GM21390 (cell line): Measurements from ENCODE around the gene ESRRA.

Source experiments
- ATAC-seq: cut with Tn5 transposase; IDR thresholded peaks from one replicate; pipeline ENCODE4 v1.9.1; 2021; ENCODE audit not compliant: unreplicated experiment

ESRRA gene

DNA sequence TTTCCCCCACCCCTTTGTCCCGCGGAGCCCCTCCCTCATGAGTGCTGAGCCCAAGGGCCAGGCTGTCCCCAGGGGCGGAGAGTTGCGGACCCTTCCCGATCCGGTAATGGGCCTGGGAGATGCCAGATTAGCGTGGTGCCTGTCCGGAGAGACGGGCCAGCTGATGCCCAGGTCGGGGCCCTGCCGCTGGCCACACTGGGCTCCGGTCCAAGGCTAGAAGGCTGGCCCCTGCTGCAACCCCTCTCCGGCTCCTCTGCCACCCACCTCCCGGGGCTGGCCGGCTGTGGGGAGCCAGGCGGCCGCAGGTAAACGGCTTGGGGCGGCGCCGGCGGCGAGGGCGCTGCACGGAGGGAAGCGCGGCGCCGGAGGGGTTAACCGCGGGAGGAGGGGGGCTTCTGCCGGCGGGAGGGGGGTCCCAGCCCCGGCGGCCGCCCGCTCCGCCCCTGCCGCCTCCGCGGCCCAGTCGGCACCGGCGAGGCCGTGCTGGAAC is 14.0 kb upstream of the ESRRA start, which contains the start of gene KCNK4:
KCNK4 (plus strand) TSS at position 41 of the 490 bp plus-strand sequence. CDS start 1,717 bp downstream, outside the sequence.
- no peak for ATAC-seq

DNA sequence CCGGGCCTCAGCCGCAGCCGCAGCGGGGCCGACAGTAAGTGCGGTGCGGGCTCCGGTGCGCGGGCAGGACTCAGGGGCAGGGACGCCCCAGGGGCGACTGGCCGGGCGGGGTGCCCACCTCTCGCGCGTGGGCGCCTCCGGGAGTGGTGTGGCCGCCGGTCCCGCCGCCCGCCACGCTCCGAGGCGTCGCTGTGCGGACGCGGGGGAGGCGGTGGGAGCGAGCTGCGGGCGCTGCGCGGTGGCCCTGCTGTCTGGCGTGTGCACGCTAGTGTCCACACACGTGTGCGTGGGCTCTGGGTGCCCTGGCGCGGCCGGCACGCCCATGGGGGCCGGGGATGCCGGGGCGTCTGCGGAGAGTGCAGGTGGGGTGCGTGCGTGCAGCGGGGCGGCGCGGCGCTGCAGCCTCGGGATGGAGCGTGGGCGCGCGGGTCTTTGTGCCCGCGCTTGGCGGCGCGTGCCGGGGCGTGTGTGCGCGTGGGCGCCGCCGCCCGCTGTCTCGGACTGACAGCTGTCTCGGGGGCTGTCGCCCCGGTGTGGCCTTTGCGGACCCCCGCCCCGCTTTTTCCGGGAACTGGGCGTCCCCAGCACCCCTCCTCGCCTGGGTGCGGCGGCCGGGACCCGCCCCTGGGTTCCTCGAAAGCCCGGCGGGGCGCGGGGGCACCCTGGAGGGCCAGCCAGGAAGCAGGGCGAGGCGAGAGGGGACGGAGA is 13.4 kb upstream of the ESRRA start:
- ATAC-seq = no peak

DNA sequence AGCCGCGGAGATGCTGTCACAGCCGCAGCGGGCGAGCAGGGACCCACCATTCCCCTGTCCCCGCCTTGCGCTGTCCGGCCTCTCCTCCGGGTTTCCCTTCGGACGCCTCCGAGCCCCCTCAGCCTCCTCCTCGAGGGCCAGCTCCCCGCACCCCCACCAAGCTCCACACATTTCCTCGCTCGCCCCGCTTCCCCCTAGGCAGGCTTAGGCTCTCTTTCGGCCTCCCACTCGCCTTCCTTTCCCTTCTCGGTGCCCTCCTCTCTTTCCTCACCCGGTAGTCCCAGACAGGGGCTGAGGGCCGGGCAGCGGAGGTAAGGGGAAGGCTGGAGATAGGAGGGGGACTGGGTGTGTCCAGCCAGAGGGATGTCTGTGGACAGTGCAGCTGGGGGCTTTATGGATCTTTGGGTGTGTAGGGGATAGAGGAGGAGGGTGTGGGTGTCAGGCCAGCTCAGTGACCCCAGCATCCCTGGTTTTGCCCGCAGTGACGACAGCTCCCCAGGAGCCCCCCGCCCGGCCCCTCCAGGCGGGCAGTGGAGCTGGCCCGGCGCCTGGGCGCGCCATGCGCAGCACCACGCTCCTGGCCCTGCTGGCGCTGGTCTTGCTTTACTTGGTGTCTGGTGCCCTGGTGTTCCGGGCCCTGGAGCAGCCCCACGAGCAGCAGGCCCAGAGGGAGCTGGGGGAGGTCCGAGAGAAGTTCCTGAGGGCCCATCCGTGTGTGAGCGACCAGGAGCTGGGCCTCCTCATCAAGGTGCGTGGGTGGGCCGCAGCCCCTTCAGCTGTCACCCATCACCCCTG is 12.7 kb upstream of the ESRRA start:
- ATAC-seq = no peak

DNA sequence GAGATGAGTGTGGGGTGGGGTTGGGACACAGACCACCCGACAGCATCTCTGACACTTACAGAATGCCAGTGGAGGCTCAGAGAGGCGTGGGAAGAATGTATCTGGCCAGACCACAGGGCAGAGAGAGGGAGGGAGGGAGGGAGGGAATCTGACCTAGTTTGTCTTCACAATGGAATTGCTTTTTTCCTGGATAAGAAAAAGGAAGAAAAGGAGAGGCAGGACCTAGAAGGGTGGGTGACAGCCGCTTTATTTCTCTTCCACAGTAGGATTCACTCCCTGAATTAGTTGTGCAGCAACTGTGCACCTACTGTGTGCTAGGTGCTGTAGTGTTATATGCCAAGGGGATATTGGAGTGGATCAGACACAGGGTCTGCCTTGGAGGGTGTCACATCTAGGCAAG is 10.6 kb upstream of the ESRRA start:
- ATAC-seq = no peak

DNA sequence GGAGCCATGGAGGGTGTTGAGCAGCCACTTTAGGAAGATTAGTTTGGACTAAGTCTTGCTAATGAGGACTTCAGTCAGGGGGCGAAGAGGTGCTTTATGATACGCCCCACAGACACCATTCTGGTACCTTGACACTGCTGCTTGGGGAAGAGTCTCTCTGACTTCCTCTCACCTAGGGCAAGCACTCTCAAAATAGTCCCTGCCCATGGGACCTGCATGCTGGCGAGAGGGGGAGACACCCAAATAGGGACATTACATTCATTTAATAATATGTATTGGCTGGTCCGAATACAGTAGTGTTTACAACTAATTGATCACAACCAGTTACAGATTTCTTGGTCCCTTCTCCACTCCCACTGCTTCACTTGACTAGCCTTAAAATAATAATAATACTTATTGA is 9.6 kb upstream of the ESRRA start:
- no peak for ATAC-seq

DNA sequence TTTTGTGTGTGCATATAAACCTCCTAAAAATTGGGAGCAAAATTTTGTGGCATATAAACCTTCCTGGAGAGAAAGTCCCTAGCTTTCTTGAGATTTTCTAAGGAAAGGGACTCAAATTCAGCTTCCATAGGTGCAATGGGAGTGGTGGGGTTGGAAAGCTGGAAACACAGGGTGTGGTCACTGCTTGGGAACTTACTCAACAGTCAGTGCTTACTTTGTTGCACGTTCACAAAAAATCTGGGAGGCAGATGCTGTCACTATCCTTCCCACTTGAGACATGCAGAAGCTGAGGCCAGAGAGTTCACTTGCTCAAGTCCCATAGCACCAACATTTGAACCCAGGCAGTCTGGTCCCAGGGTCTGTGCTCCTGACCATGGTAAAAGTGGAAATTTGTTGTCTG is 9.1 kb upstream of the ESRRA start:
- ATAC-seq = no peak

DNA sequence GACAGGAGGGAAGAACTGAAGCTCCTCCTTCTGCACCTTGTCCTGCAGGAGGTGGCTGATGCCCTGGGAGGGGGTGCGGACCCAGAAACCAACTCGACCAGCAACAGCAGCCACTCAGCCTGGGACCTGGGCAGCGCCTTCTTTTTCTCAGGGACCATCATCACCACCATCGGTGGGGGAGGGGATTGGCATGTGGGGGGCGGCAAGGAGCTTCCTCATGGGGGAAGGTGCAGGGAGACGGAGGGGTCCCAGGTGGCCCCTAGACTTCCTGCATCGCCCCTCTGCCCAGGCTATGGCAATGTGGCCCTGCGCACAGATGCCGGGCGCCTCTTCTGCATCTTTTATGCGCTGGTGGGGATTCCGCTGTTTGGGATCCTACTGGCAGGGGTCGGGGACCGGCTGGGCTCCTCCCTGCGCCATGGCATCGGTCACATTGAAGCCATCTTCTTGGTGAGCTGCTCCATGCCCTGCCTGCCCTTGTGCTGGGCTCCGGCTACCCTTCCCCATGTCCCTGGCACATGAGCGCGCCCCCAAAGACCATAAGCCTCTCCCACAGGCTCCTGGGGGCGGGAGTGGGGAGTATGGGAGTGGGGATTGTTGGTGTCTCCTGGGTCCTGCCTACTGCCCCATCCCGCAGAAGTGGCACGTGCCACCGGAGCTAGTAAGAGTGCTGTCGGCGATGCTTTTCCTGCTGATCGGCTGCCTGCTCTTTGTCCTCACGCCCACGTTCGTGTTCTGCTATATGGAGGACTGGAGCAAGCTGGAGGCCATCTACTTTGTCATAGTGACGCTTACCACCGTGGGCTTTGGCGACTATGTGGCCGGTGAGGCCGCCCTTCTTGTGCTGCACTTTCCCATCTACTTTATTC is 8.3 kb upstream of the ESRRA start:
- ATAC-seq = no peak

DNA sequence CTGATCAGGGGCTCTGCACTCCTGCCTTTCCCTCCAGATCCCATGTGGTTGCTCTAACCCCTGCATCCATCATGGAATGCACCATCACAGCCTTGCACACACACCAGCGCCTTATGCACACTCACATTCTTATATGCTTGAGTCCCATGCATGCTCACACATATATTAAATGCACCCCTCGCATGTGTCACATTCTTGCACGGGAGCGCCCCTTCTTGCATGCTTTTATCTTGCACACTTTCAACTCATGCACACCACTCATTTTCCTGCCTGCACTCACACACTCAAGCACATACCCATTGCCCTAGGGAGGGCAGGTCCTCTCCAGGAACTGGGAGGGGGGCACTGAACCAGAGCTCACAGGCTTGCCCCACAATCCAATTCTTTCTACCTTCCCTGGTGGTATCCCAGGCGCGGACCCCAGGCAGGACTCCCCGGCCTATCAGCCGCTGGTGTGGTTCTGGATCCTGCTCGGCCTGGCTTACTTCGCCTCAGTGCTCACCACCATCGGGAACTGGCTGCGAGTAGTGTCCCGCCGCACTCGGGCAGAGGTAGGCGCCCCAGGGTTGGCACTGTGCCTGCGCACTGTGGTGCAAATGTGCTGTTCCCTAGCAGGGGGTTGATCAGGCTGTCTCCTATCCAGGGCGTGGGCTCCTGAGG is 7.5 kb upstream of the ESRRA start:
- no peak for ATAC-seq

DNA sequence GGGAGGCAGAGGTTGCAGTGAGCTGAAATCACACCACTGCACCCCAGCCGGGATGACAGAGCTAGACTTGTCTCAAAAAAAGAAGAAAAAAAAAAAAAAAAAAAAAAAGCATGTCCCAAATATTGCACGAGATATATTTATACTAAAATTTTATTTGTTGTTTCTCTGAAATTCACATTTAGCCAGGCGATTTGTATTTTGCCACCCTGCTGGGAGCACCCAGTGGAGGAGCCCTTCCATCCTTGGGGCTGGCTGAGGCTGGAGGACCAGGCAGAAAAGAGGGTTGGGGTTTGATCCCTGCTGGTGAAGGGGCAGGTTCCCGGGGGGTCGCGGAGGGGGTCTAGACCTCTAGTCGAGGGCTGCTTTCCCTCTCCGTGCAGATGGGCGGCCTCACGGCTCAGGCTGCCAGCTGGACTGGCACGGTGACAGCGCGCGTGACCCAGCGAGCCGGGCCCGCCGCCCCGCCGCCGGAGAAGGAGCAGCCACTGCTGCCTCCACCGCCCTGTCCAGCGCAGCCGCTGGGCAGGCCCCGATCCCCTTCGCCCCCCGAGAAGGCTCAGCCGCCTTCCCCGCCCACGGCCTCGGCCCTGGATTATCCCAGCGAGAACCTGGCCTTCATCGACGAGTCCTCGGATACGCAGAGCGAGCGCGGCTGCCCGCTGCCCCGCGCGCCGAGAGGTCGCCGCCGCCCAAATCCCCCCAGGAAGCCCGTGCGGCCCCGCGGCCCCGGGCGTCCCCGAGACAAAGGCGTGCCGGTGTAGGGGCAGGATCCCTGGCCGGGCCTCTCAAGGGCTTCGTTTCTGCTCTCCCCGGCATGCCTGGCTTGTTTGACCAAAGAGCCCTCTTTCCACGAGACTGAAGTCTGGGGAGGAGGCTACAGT is 6.1 kb upstream of the ESRRA start:
- no peak for ATAC-seq

DNA sequence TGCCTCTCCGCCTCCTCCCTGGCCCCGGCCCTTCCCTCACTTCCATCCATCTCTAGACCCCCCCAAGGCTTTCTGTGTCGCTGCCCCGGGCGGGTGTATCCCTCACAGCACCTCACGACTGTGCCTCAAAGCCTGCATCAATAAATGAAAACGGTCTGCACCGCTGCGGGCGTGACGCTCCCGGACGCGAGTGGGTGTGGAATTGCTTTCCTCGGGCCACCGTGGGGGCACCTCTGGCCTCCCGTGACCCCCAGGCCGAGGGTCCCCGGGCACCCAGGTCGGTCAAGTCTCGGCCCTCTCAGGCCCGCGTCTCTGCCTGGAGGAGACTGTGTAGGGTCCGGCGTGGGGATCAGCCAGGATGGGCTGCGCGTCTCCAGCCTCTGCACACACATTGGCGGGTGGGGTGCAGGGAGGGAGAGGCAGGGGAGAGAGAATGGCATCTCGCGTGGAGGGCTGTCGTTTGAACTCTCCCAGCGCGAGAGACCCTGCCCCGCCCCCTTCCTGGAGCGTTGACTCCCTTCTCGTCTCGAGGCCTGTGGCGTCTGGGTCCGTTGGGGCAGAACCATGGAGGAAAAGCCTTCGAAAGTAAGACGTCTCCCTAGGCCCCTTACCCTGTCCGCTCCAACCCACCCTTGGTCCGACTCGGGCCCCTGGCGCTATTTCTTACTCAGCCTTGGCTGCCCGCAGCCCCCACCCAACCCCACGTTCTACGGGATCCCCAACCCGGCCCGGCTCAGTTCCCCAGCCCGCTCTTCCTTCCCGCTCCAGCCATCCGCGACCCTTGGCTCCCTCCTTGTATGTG is 5.3 kb upstream of the ESRRA start, which contains the start of gene CATSPERZ:
CATSPERZ (plus strand) TSS at position 512 of the 802 bp plus-strand sequence; CDS start at position 565, 53 bp downstream.
- ATAC-seq = no peak

DNA sequence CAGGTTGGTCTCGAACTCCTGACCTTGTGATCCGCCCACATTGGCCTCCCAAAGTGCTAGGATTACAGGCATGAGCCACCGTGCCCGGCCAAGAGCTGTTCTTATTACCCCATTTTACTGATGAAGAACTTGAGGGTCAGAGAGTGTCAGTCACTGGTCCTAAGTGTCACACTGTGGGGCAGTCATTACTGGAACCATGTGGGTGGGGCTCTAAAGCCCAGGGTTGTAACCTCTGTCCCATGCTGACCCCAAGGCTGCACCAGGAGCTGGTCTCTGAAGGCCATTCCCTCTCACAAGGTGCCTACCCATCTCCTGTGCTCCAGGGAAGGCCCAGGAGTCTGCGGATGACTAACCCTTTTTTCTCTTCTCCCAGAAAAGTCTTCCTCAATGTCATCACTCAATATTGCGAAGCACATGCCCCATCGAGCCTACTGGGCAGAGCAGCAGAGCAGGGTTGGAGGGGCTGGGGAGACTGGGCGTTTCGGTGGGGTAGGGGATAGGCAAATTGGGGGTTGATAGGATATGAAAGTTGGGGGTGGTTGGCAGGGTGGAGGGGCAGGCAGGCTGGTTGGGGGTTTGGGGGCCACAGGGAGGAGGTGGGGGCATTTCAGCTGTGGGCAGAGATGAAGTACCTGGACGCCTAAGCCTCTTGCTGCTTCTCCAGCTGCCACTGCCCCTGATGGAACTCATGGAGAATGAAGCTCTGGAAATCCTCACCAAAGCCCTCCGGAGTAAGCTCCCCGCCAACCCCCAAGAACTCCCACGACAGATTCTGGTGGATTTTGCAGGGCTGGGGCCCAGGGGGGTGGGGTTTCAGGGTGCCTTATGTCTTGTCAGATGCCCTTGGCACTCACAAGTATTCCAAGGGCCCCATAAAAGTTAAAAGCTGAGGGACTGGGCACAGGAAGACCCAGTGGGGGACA is 2.0 kb upstream of the ESRRA start:
- ATAC-seq = no peak

DNA sequence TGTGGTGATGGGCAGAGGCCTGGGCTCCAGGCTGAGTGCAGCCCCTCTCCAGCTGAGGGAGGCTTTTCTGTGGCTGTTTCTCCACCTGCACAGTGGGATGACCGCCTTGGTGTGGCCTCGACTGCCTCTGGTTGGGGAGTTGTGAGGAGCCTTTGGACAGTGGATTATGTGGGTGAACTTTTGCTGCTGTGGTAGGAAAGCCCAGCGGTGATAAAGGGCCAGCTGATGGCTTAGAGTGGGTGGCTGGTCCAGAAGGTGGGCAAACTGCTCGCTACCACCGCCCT is 1.4 kb upstream of the ESRRA start:
- no peak for ATAC-seq

DNA sequence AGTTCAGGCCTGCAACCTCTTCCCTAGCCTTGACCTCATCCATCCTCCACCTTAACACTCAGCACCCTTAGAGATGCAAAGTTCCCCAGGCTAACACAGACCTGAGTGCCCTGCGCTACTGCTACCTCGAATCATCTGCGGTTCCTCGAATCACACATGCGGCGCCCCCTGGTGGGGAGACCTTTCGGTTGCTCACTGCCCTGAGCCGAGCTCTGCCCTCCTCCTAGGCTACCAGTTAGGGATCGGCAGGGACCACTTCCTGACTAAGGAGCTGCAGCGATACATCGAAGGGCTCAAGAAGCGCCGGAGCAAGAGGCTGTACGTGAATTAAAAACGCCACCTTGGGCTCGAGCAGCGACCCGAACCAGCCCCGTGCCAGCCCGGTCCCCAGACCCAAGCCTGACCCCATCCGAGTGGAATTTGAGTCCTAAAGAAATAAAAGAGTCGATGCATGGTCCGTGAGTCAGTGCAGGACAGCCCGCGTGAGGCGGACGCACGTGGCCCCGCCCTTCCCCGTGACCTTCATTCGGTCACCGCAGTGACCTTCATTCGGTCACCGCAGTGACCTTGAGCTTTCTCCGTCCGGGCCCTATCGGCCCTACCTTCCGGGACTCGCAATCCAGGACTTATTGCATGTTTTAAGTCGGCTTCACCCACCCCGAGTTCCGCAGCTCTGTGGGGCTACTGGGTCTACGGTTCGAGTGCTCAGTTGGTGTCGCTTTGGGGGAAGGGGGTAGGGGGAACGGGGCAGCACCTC is 830 bp upstream of the ESRRA start:
- peak; percentile 26 for ATAC-seq

DNA sequence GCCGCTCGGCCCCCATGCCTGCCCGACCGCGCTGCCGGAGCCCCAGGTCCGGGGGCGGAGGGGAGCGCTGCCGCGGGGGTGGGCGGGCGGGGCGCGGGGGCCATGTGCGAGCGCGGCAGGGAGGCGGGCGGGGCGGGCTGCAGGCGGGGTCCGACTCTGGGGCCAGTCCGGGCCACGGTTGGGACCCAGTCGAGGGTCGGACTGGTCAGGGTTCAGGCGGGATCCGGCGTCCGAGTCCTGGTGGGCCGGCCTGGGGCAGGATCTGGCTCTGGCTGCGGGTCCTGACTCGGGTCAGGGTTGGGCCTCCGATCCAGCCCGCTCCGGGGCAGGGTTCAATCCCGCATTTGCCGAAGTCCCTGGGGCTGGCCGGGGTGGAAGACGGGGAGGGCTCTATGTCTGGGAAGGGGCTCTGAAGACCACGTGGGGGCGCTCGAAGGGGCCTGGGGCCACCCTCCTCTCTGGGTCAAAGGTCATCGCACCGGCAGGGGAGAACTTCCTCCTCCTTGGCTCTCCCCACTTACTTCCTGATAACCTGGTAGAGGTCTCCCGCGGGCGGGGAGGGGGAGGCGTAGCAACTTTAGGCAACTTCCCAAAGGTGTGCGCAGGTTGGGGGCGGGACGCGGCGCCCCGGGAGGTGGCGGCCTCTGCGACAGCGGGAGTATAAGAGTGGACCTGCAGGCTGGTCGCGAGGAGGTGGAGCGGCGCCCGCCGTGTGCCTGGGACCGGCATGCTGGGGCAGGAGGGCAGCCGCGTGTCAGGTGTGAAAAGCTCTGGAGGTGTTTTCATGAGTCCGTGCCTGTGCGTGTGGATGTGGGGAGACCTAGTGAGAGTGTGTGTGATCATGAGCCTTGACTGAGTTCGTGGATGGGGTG is 603 bp downstream of the ESRRA start:
- peak; percentile 32 for ATAC-seq

DNA sequence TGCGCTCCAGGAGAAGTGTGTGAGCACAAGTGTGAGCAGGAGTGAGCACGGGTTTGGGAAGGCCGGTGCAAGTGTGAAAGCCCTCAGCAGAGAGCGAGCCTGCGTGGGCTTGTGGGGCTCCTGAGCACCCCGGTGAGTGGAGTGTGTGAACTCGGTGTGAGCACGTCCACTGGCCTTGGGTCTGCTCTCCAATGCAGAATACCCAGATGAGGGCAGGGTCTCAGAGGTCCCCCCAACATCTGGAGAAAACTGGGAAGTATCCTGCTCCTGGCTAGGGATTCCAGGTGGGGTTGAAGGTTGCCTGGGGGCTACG is 1.2 kb downstream of the ESRRA start:
- no peak for ATAC-seq

DNA sequence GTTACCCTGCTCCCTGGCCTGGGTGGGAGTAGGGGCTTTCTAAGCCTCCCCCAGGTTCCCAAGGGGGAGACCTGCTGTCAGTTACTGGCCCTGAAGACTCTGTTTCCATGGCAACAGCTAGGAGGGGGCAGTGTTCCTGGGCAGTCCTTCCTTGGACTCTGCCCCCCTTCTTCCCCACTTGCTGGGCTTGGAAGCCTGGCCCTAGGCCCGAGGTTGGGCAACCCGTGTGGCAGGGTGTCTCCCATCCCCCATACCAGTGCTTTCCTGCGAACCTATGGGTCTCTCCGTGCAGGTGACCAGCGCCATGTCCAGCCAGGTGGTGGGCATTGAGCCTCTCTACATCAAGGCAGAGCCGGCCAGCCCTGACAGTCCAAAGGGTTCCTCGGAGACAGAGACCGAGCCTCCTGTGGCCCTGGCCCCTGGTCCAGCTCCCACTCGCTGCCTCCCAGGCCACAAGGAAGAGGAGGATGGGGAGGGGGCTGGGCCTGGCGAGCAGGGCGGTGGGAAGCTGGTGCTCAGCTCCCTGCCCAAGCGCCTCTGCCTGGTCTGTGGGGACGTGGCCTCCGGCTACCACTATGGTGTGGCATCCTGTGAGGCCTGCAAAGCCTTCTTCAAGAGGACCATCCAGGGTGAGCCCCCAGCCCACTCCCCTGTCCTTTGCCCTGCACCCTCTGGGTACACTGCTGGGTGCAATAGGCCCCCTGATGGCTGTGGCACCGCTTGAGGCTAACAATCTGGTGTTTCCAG is 1.7 kb downstream of the ESRRA start:
- no peak for ATAC-seq
